Ovary (tissue), 9 donors: ENCODE measurements around the gene DCAF11. TPM values are rescaled to one million over a fixed set of nuclear protein-coding genes. Genes with fewer than 3 reads are reported as not detected.

Experiments used
- DNase-seq, 5 donors: peaks; one replicate each; pipeline ENCODE4 v3.0.0-alpha.2; 2019 to 2020
- H3K27ac ChIP-seq, 2 donors: fragments of 200-600 bp; one replicate each; pipeline versions ENCODE4 v1.5.1 to v1.8.0; 2019 to 2022
- H3K27me3 ChIP-seq: fragments of 200-600 bp; one replicate; pipeline ENCODE4 v1.8.0; 2022
- H3K36me3 ChIP-seq: fragments of 200-600 bp; sonication (generic); one replicate; pipeline ENCODE4 v1.5.1; 2019
- H3K4me1 ChIP-seq: one replicate; pipeline ENCODE4 v1.8.1; 2013; ENCODE audit warnings: mild to moderate bottlenecking, moderate library complexity; ENCODE audit not compliant: insufficient read depth
- H3K4me3 ChIP-seq: fragments of 200-600 bp; sonication (generic); one replicate; pipeline ENCODE4 v1.5.1; 2017
- H3K9me3 ChIP-seq, 2 donors: fragments of 200-600 bp in 1 of 2; sonication (generic) in 1 of 2; one replicate each; pipeline versions ENCODE4 v1.5.1 to v1.8.1; 2013 to 2019; ENCODE audit warnings: mild to moderate bottlenecking in 1 of 2, moderate library complexity in 1 of 2
- CTCF ChIP-seq, 3 donors: fragments of 450-650 bp in 2 of 3; fragments of 200-600 bp in 1 of 3; IDR thresholded peaks; one replicate each; pipeline versions ENCODE4 v1.5.1 to v1.8.0; 2016 to 2022; ENCODE audit warnings: antibody characterized with exemption in 3 of 3, mild to moderate bottlenecking in 1 of 3
- EP300 ChIP-seq: sonication (generic); formaldehyde crosslinking; IDR thresholded peaks from one replicate; pipeline ENCODE4 v1.6.1; 2017; ENCODE audit warnings: antibody characterized with exemption
- POLR2A ChIP-seq: fragments of 450-650 bp; IDR thresholded peaks from one replicate; pipeline ENCODE4 v1.6.1; 2017; ENCODE audit warnings: antibody characterized with exemption, mild to moderate bottlenecking, moderate library complexity
- WGBS, 3 donors: extraction: QIAGEN DNeasy Blood & Tissue Kit in 1 of 3; methylation state at CpG; one replicate each; pipeline versions ENCODE4 v1.1.5 to v1.1.7; 2013 to 2017; 5-methylcytosine and 5-hydroxymethylcytosine counted together
- intact Hi-C, 4 donors: fragments of 100-400 bp; cut with DNase I; formaldehyde crosslinking; loops; one replicate each; pipeline versions ENCODE4 v1.11.0 to v1.15.1; 2022 to 2023
- polyA plus RNA-seq, 2 donors: library from polyadenylated mRNA; stranded (reverse); fragments of 200-250 nt in 1 of 2; fragments of 350-450 nt in 1 of 2; fragmentation: Illumina TruSeq in 1 of 2; extraction: RNeasy Lipid Tissue Mini Kit (QIAGEN cat#74804) in 1 of 2; gene quantifications; one replicate each; pipeline ENCODE4 v1.2.3, GENCODE V29; 2013 to 2014
- total RNA-seq, 7 donors: library from RNA; depleted of rRNA in 2 of 7; stranded (reverse); fragments of >200 nt in 2 of 7; fragmentation: NEBNext Ultra II Directional in 3 of 7; extraction: Animal tissue kit (Norgen Biotek cat#: 25700) in 3 of 7; gene quantifications; one replicate each; pipeline versions ENCODE4 v1.1.0 to v1.2.4, GENCODE V29; 2016 to 2023
- donor health status: DM: no; HTN: no; CAD: no; lungs with moderate emphysema.
- donor health status: DM: no; HTN: no; CAD: no.
- donor health status: Bipolar disorder and iron deficiency.
- donor health status: DM: yes; HTN: yes; CAD: no.
- donor health status: DM: no; HTN: no; CAD: no.
- donor health status: DM: yes; HTN: yes; CAD: no.

DCAF11 gene
- total and polyA plus RNA-seq, 9 donors: 34.7 to 71.4 (median 51.5) TPM

- Histone ChIP-seq H3K4me1 (peaks cover 7% of the 10 kb centered on the region), H3K36me3 (no peaks in the 10 kb centered on the region), H3K27ac (no peak overlapping the region), H3K4me3 (no peak overlapping the region), H3K27me3 (no peaks in the 10 kb centered on the region), H3K9me3 (no peaks in the 10 kb centered on the region)
- 91 to 98% (median 94%) methylated on average over 2 of the region's 2 CpGs for WGBS, 3 donors
- no peak for DNase-seq
- TF ChIP-seq POLR2A (no peak), EP300 (no peak)
- intact Hi-C loops: no loop called here
Observed at GRCh38 chr14:24132976-24133375, 18.4 kb downstream of the DCAF11 start.

GRCh38 chr14:24133735-24134134 is 19.2 kb downstream of the DCAF11 start:
- TF ChIP-seq EP300 (no peak), CTCF (IDR thresholded peaks at IDR 0.05) (no peak), POLR2A (no peak)
- WGBS, 3 donors: 90 to 94% (median 93%) methylated on average over 1 of the region's 1 CpG
- Histone ChIP-seq H3K27ac (no peak overlapping the region), H3K4me1 (peaks cover 7% of the 10 kb centered on the region), H3K36me3 (no peaks in the 10 kb centered on the region), H3K9me3 (no peaks in the 10 kb centered on the region), H3K4me3 (no peak overlapping the region), H3K27me3 (no peaks in the 10 kb centered on the region)
- intact Hi-C loops: no loop called here
- DNase-seq: no peak

GRCh38 chr14:24135584-24135833 is 20.9 kb downstream of the DCAF11 start:
- Histone ChIP-seq H3K4me1 (peaks cover 11% of the 10 kb centered on the region), H3K9me3 (no peaks in the 10 kb centered on the region), H3K27ac (peak overlapping the region in 1 of 2 donors; percentile 43), H3K36me3 (no peaks in the 10 kb centered on the region), H3K27me3 (no peaks in the 10 kb centered on the region), H3K4me3 (peak overlapping the region; percentile 83)
- 2 to 4% (median 2%) methylated on average over 9 of the region's 9 CpGs for WGBS, 3 donors
- no peak for TF ChIP-seq EP300
- no peak for TF ChIP-seq POLR2A
- no peak for TF ChIP-seq CTCF (IDR thresholded peaks at IDR 0.05)
- DNase-seq: no peak
- intact Hi-C loops: no loop called here

GRCh38 chr14:24135834-24136683 is 21.5 kb downstream of the DCAF11 start, which contains the start of gene PSME1:
TSS of gene PSME1 (plus strand) at chr14:24136194. CDS start at chr14:24136263, 69 bp downstream.
- peaks cover 11% of the 10 kb centered on the region for H3K4me1 ChIP-seq

More at GRCh38 chr14:24135834-24136683, 21.5 kb downstream of the DCAF11 start, which contains the start of gene PSME1:
- intact Hi-C loops: no loop called here
- H3K27ac ChIP-seq: peak within 1 kb of the TSS; percentile 88 to 92
- H3K9me3 ChIP-seq: no peaks in the 10 kb centered on the region
- peak within 1 kb of the TSS; percentile 83 for H3K4me3 ChIP-seq
- H3K27me3 ChIP-seq: no peaks in the 10 kb centered on the region
- peak; percentile 94 to 96 (median 95) for DNase-seq
- H3K36me3 ChIP-seq: no peaks in the 10 kb centered on the region
- peak; percentile 66 for TF ChIP-seq POLR2A
- no peak for TF ChIP-seq CTCF (IDR thresholded peaks at IDR 0.05)
- TF ChIP-seq EP300: no peak
- WGBS, 3 donors: 0 to 2% (median 0%) methylated on average over 39 to 75 of the region's 75 CpGs
